WTC11 (cell line): Measurements from ENCODE around the gene GSK3B.

Source experiments
- EMX1 ChIP-seq: fragments of 250-450 bp; sonication (Bioruptor Pico); IDR thresholded peaks from 2 replicates; pipeline ENCODE4 v1.8.0; 2021; ENCODE audit warnings: mild to moderate bottlenecking
- ESRRA ChIP-seq: sonication (generic); formaldehyde crosslinking; IDR thresholded peaks from 2 replicates; pipeline ENCODE4 v1.8.1; 2022; ENCODE audit warnings: mild to moderate bottlenecking, missing genetic modification reagents, borderline replicate concordance
- TF ChIP-seq, protein P1 (sequence below): sonication (generic); formaldehyde crosslinking; IDR thresholded peaks from 2 replicates; pipeline ENCODE4 v1.8.1; 2022; ENCODE audit warnings: mild to moderate bottlenecking, moderate library complexity, missing genetic modification reagents
- TF ChIP-seq, protein P2 (sequence below): fragments of 200-600 bp; IDR thresholded peaks from 2 replicates; pipeline ENCODE4 v1.8.0; 2022; ENCODE audit warnings: antibody characterized with exemption
- TF ChIP-seq, protein P3 (sequence below): fragments of 250-450 bp; sonication (Bioruptor Pico); IDR thresholded peaks from 2 replicates; pipeline ENCODE4 v1.8.0; 2021; ENCODE audit warnings: mild to moderate bottlenecking
- TF ChIP-seq, protein P4 (sequence below): sonication (generic); formaldehyde crosslinking; IDR thresholded peaks from 2 replicates; pipeline ENCODE4 v1.8.1; 2022; ENCODE audit warnings: low read depth, missing genetic modification reagents, borderline replicate concordance

DNA sequence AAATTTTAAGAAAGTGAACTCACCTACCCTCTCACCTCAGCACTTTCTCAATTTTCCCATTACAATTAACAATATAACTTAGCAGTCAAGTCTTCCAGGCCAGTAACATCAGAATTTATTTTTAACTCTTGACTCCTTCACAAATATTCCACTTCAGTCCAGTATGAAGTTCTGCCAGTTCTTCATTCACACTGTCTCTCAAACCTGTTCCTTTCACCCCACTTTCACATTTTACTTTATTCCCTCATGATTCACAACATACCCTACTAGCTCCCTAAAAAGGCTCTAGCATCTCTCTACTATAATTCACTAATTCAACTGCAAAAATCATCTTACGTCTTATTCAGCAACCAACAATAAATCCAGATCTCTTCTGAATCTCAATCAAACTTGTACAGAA, 3.8 kb downstream of the GSK3B start:
- no peak for TF ChIP-seq ESRRA (CRISPR knock-in tag)
- TF ChIP-seq, protein P1, sequence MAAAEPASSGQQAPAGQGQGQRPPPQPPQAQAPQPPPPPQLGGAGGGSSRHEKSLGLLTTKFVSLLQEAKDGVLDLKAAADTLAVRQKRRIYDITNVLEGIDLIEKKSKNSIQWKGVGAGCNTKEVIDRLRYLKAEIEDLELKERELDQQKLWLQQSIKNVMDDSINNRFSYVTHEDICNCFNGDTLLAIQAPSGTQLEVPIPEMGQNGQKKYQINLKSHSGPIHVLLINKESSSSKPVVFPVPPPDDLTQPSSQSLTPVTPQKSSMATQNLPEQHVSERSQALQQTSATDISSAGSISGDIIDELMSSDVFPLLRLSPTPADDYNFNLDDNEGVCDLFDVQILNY (CRISPR knock-in tag): no peak
- TF ChIP-seq, protein P2, sequence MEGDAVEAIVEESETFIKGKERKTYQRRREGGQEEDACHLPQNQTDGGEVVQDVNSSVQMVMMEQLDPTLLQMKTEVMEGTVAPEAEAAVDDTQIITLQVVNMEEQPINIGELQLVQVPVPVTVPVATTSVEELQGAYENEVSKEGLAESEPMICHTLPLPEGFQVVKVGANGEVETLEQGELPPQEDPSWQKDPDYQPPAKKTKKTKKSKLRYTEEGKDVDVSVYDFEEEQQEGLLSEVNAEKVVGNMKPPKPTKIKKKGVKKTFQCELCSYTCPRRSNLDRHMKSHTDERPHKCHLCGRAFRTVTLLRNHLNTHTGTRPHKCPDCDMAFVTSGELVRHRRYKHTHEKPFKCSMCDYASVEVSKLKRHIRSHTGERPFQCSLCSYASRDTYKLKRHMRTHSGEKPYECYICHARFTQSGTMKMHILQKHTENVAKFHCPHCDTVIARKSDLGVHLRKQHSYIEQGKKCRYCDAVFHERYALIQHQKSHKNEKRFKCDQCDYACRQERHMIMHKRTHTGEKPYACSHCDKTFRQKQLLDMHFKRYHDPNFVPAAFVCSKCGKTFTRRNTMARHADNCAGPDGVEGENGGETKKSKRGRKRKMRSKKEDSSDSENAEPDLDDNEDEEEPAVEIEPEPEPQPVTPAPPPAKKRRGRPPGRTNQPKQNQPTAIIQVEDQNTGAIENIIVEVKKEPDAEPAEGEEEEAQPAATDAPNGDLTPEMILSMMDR: no peak
- TF ChIP-seq, protein P3, sequence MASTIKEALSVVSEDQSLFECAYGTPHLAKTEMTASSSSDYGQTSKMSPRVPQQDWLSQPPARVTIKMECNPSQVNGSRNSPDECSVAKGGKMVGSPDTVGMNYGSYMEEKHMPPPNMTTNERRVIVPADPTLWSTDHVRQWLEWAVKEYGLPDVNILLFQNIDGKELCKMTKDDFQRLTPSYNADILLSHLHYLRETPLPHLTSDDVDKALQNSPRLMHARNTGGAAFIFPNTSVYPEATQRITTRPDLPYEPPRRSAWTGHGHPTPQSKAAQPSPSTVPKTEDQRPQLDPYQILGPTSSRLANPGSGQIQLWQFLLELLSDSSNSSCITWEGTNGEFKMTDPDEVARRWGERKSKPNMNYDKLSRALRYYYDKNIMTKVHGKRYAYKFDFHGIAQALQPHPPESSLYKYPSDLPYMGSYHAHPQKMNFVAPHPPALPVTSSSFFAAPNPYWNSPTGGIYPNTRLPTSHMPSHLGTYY (CRISPR knock-in tag): no peak
- TF ChIP-seq, protein P4, sequence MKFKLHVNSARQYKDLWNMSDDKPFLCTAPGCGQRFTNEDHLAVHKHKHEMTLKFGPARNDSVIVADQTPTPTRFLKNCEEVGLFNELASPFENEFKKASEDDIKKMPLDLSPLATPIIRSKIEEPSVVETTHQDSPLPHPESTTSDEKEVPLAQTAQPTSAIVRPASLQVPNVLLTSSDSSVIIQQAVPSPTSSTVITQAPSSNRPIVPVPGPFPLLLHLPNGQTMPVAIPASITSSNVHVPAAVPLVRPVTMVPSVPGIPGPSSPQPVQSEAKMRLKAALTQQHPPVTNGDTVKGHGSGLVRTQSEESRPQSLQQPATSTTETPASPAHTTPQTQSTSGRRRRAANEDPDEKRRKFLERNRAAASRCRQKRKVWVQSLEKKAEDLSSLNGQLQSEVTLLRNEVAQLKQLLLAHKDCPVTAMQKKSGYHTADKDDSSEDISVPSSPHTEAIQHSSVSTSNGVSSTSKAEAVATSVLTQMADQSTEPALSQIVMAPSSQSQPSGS (CRISPR knock-in tag): no peak
- no peak for TF ChIP-seq EMX1
